Stimulated activated naive B cell treated with anti-CD40 and anti-IgM and Interleukin-4, amounts not matched to agents 10 μg/mL and 1 μg/mL and 100 μg/mL, for 72 hours (primary cell): Measurements from ENCODE around the gene CPSF4L.
A peak's percentile ranks its signal among the peaks of the same experiment; 100 is the strongest.
"Not testable (repeated sequence)": the region's sequence is repeated elsewhere in the genome, so short reads cannot be mapped to it uniquely, and the experiment has no call there.

Experiments
- ATAC-seq, 2 donors: fragments of 150-1000 bp; cut with Tn5 transposase; replicated peaks; 2 replicates each; pipeline ENCODE4 v1.10.0; 2021; ENCODE audit warnings: moderate library complexity in 1 of 2
- DNase-seq: peaks from one replicate; pipeline ENCODE4 v3.0.0; 2021
- H3K27ac Mint-ChIP-seq: one replicate; pipeline ENCODE4 v1.8.0; 2022; ENCODE audit warnings: mild to moderate bottlenecking, mixed read lengths
- H3K27me3 Mint-ChIP-seq, 2 donors: one replicate each; pipeline ENCODE4 v1.8.0; 2022; ENCODE audit warnings: mixed read lengths in 2 of 2
- H3K36me3 Mint-ChIP-seq, 2 donors: one replicate each; pipeline ENCODE4 v1.8.0; 2022; ENCODE audit warnings: mixed read lengths in 2 of 2, mild to moderate bottlenecking in 1 of 2
- H3K4me1 Mint-ChIP-seq, 2 donors: one replicate each; pipeline ENCODE4 v1.8.0; 2022; ENCODE audit warnings: mixed read lengths in 2 of 2, mild to moderate bottlenecking in 1 of 2
- H3K4me3 Mint-ChIP-seq, 2 donors: one replicate each; pipeline ENCODE4 v1.8.0; 2022; ENCODE audit warnings: mild to moderate bottlenecking in 2 of 2, mixed read lengths in 2 of 2, moderate library complexity in 1 of 2
- H3K9me3 Mint-ChIP-seq, 2 donors: one replicate each; pipeline ENCODE4 v1.8.0; 2022; ENCODE audit warnings: mixed read lengths in 2 of 2, mild to moderate bottlenecking in 1 of 2

Gene CPSF4L

DNA sequence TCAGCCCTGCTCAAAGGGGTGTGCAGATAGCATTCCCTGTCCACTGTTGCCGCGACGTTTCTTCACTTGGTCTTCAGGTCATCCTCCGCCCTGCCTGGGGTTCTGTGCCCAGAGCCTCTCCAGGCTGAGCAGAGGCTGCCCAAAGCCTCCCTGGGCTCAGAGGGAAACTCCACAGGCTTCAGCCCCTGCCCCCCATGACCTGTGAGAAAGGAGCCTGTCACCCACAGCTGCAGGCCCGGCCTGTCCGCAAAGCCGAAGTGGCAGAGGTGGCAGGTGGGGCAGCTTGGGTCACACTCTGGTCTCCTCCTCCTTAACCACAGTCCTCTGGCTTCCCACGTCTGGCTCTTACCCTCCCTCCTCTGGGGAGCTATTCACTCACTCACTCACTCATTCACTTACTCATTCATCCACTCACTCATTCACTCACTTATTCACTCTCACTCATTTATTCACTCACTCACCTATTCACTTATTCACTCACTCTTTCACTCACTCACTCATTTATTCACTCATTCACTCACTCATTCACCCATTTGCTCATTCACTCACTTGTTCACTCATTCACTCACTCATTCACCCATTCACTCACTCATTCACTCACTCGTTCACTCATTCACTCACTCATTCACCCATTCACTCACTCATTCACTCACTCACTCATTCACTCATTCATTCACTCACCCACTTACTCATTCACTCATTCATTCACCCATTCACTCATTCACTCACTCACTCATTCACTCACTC, 7.1 kb upstream of the CPSF4L start:
- no peaks in the 10 kb centered on the region for H3K4me1 Mint-ChIP-seq
- ATAC-seq, result peak in 1 of 2 donors; percentile 19

GRCh38 chr17:73267648-73268537, 6.2 kb upstream of the CPSF4L start:
- Mint-ChIP-seq H3K4me3 (no peak overlapping the region), H3K4me1 (no peaks in the 10 kb centered on the region), H3K36me3 (no peaks in the 10 kb centered on the region), H3K9me3 (no peaks in the 10 kb centered on the region), H3K27ac (no peak overlapping the region), H3K27me3 (peaks cover 0 to 5% of the 10 kb centered on the region in 2 donors)
- DNase-seq (no peak), ATAC-seq (no peak)

More for the DNA sequence above, 7.1 kb upstream of the CPSF4L start:
- DNase-seq, result no peak
- H3K9me3 Mint-ChIP-seq, result no peaks in the 10 kb centered on the region
- H3K27me3 Mint-ChIP-seq, result no peaks in the 10 kb centered on the region
- H3K27ac Mint-ChIP-seq, result no peak overlapping the region
- no peaks in the 10 kb centered on the region for H3K36me3 Mint-ChIP-seq
- H3K4me3 Mint-ChIP-seq, result no peak overlapping the region

- H3K27ac Mint-ChIP-seq, result no peak overlapping the region
- no peaks in the 10 kb centered on the region for H3K9me3 Mint-ChIP-seq
- no peaks in the 10 kb centered on the region for H3K36me3 Mint-ChIP-seq
- no peak for ATAC-seq
- H3K4me1 Mint-ChIP-seq, result no peaks in the 10 kb centered on the region
- no peak overlapping the region for H3K4me3 Mint-ChIP-seq
- no peak for DNase-seq
- H3K27me3 Mint-ChIP-seq, result peaks cover 5% of the 10 kb centered on the region in 2 donors
These were observed 5.1 kb upstream of the CPSF4L start for GRCh38 chr17:73266796-73267195.

DNA sequence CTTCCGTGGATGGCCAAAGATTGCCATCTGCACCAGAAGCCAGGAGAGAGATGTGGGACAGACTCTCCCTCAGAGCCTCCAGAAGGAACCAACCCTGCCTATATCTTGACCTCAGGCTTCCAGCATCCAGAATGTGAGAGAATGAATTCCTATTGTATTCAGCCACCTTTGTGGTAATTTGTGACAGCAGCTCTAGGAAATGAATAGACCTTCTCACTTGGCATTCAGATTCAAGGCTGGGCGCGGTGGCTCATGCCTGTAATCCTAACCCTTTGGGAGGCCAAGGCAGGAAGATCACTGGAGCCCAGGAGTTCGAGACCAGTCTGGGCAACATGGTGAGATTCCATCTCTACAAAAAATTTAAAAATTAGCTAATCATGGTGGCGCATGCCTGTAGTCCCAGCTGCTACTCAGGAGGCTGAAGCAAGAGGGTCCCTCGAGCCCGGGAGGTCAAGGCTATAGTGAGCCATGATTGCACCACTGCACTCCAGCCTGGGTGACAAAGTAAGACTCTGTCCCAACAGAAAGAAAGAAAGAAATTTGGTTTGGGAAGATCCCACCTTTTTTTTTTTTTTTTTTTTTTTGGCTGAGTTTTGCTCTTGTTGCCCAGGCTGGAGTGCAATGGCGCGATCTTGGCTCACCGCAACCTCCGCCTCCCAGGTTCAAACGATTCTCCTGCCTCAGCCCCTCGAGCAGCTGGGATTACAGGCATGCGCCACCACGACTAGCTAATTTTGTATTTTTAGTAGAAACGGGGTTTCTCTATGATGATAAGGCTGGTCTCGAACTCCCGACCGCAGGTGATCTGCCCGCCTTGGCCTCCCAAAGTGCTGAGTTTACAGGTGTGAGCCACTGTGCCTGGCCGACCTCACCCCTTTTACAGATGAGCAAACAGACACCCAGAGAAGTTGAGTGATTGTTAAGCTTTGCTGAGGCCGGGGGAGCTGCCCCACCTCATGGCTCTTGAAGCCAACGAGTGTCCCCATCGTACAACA, 4.3 kb upstream of the CPSF4L start:
- no peak overlapping the region for H3K4me3 Mint-ChIP-seq
- peaks cover 5% of the 10 kb centered on the region in 2 donors for H3K27me3 Mint-ChIP-seq
- H3K36me3 Mint-ChIP-seq, result no peaks in the 10 kb centered on the region
- ATAC-seq, result no peak
- H3K4me1 Mint-ChIP-seq, result no peaks in the 10 kb centered on the region
- no peaks in the 10 kb centered on the region for H3K9me3 Mint-ChIP-seq
- no peak overlapping the region for H3K27ac Mint-ChIP-seq
- DNase-seq, result no peak

DNA sequence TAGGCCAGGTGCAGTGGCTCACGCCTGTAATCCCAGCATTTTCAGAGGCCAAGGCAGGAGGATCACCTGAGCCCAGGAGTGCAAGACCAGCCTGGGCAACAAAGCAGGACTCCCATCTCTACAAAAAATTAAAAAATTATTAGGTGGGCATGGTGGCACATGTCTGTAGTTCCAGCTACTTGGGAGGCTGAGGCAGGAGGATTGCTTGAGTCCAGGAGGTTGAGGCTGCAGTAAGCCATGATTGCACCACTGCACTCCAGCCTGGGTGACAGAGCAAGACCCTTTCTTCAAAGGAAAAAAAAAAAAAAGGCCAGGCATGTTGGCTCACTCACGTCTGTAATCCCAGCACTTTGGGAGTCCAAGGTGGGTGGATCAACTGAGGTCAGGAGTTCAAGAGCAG, 2.8 kb upstream of the CPSF4L start:
- H3K36me3 Mint-ChIP-seq, H3K9me3 Mint-ChIP-seq, H3K4me1 Mint-ChIP-seq, H3K27me3 Mint-ChIP-seq, H3K4me3 Mint-ChIP-seq, DNase-seq, ATAC-seq, H3K27ac Mint-ChIP-seq: not testable (repeated sequence)

GRCh38 chr17:73262676-73263642, 1.3 kb upstream of the CPSF4L start:
- H3K9me3 Mint-ChIP-seq, result no peaks in the 10 kb centered on the region
- ATAC-seq (no peak), DNase-seq (no peak)
- no peaks in the 10 kb centered on the region for H3K4me1 Mint-ChIP-seq
- H3K27me3 Mint-ChIP-seq, result peaks cover 5 to 10% of the 10 kb centered on the region in 2 donors
- H3K27ac Mint-ChIP-seq, result no peak overlapping the region
- no peak overlapping the region for H3K4me3 Mint-ChIP-seq
- no peaks in the 10 kb centered on the region for H3K36me3 Mint-ChIP-seq

DNA sequence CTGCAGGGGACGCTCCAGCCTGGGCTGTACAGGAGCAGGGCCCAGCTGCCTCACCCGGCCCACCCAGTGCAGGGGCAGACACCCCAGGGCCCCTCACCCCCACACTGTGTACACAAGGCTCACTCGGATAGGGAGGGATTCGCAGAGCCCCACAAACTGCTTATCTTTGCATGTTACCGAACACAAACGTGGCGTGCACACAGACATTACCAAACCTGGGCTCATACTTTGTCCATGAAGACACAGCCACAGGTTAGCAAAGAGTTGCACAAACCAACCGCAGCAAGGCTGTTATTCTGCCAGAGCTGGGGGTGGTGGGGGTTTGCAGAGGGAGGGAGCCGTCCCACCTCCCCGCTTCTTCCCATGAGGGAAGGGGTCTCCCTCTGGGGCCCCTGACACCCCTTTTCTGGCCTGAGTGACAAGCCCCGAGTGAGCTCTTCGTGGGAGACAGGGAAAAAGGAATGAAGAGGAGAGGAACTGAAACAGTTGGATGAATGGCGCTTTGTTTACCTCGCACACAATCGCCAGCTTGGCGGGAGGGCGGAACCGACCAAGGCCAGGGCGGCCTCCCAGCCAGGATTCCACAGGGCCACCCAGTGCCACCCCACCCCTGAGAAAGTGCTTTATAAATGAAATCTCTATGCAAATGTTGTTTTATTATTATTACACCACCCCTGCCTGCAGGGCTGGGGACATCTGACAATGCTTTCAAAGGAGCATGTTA, 434 bp upstream of the CPSF4L start:
- Mint-ChIP-seq H3K4me1 (no peaks in the 10 kb centered on the region), H3K27ac (no peak overlapping the region), H3K27me3 (peaks cover 5 to 10% of the 10 kb centered on the region in 2 donors), H3K9me3 (no peaks in the 10 kb centered on the region), H3K4me3 (no peak overlapping the region), H3K36me3 (no peaks in the 10 kb centered on the region)
- ATAC-seq (no peak), DNase-seq (no peak)

DNA sequence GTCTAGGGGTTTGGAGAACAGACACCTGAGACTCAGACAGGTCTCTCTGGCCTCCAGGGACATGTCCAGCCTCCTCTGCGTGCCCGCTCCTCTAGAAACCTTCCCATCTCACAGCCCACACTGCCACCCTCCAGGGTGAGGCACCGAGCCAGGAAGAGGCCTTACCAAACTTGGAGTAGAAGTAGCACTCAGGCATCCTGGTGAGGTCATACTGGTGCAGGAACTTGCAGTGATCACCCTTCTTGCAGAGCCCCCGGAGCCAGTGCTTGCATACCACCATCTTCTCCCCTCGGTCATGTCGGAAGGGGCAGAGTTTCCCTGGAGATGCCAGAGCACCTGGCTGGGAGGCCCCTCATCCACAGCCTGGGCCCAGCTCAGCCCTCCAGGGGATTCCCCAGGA, 4.2 kb downstream of the CPSF4L start:
- Mint-ChIP-seq H3K4me3 (no peak overlapping the region), H3K9me3 (no peaks in the 10 kb centered on the region), H3K27ac (no peak overlapping the region), H3K4me1 (peaks cover 5% of the 10 kb centered on the region in 2 donors), H3K27me3 (peaks cover 6 to 10% of the 10 kb centered on the region in 2 donors), H3K36me3 (no peaks in the 10 kb centered on the region)
- no peak for DNase-seq
- no peak for ATAC-seq

DNA sequence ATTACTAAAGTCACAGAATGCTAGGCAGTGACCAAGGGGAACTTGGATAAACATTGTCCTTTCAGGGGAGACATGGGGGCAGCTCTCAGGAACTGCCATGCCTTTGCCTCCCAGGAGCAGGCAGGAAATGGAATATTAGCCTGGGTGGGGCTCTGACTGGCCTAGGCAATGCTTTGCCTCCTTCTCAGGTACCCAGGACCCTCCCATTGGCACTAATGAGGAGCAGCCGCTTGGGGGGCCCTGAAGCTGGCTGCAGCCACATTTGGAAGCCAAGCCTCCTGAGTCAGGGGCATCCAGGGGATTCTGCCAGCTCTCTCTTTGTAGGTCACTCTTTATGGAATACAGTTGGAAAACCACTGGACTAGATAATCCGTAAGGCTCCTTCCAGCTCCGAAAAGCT, 5.5 kb downstream of the CPSF4L start:
- peaks cover 5 to 6% of the 10 kb centered on the region in 2 donors for H3K27me3 Mint-ChIP-seq
- H3K9me3 Mint-ChIP-seq, result no peaks in the 10 kb centered on the region
- H3K36me3 Mint-ChIP-seq, result no peaks in the 10 kb centered on the region
- peaks cover 5% of the 10 kb centered on the region in 2 donors for H3K4me1 Mint-ChIP-seq
- H3K4me3 Mint-ChIP-seq, result no peak overlapping the region
- ATAC-seq (peak in 1 of 2 donors; percentile 6), DNase-seq (no peak)
- no peak overlapping the region for H3K27ac Mint-ChIP-seq

GRCh38 chr17:73255671-73256181, 6.0 kb downstream of the CPSF4L start:
- peak overlapping the region; percentile 11 for H3K27ac Mint-ChIP-seq
- H3K9me3 Mint-ChIP-seq, result no peaks in the 10 kb centered on the region
- DNase-seq, result peak; percentile 26

DNA sequence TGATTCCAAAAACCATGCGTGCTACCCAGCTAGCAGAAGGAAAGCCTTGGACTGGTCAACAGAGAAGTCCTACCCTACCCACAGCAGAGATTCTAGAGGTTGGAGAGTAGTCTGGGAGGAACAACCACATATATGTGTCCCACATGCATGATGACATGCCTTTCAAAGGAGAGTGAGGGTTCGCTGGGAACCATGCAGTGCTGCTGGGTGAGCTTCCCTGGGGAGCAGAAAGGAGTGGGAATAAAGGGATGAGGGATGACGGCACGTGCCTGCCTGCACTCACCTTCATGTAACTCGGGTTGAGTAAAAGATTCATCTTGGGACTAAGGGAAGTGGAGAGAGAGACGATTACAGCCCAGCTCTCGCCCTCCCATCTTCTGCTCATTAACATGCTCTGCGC, 9.8 kb downstream of the CPSF4L start:
- Mint-ChIP-seq H3K27ac (no peak overlapping the region), H3K36me3 (peaks cover 4 to 15% of the 10 kb centered on the region in 2 donors), H3K4me1 (peaks cover 5% of the 10 kb centered on the region in 2 donors), H3K4me3 (no peak overlapping the region), H3K27me3 (peaks cover 0 to 6% of the 10 kb centered on the region in 2 donors), H3K9me3 (no peaks in the 10 kb centered on the region)
- ATAC-seq (no peak), DNase-seq (no peak)

More at GRCh38 chr17:73255671-73256181, 6.0 kb downstream of the CPSF4L start:
- peak; percentile 84 to 88 for ATAC-seq
- H3K27me3 Mint-ChIP-seq, result peaks cover 5 to 6% of the 10 kb centered on the region in 2 donors
- H3K4me3 Mint-ChIP-seq, result no peak overlapping the region
- no peaks in the 10 kb centered on the region for H3K36me3 Mint-ChIP-seq
- peaks cover 5% of the 10 kb centered on the region in 2 donors for H3K4me1 Mint-ChIP-seq

GRCh38 chr17:73250851-73251640, 10.6 kb downstream of the CPSF4L start:
- DNase-seq, result no peak
- H3K36me3 Mint-ChIP-seq, result peaks cover 4 to 19% of the 10 kb centered on the region in 2 donors
- no peak for ATAC-seq
- no peak overlapping the region for H3K4me3 Mint-ChIP-seq
- H3K4me1 Mint-ChIP-seq, result peaks cover 5% of the 10 kb centered on the region in 2 donors
- peaks cover 0 to 5% of the 10 kb centered on the region in 2 donors for H3K27me3 Mint-ChIP-seq
- H3K9me3 Mint-ChIP-seq, result no peaks in the 10 kb centered on the region
- H3K27ac Mint-ChIP-seq, result no peak overlapping the region
